ENCODE measurements around the gene VOPP1.

DNA sequence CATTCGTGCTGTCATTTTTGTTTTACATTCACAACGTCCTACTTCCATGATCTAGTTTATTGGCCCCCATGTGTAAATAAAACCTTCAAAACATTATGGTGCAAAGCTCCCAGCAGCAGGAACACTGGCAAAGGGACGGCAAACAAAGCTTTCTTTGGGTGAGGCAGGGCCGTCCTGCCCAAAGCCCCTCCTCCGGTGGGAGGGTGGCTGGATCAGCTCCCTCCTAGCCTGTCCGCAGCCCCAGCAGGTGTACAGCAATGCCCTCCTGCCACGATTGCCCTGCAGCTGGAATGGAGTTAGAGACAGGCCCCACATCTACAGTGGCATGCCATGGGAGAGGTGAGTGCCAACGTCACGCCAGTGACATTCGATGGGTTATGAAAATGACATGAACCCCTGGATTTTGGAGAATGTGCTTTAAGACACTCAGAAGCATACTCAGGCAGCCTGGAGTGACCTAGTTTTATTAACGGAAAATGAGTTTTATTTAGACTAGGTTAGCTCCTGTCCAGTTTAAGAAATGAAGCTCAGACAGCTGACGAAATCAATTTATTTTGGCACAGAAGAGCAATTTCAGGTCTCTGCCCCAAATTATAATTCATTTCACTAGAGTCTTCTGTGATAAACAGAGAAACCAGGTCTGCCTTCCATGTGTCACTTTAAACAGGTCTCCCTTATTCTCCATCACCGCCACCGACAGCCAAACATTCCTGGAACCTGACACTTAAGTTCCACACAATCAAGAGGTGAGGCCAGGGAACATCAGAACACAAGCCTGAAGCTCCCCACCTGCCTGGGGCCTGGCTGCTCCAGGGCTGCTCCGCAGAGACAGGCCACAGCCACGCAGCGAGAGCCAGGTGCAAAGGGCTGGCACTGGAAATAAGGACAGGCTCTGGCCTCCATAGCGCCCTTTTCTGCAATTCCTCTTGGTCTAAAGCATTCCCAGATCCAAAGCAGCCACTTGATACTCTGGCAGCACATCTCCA lies 50.1 kb downstream of the VOPP1 start:
- no peak for TF ChIP-seq MAX (IDR thresholded peaks at IDR 0.05; ENCODE audit: insufficient read depth, insufficient read length)
- no peak for TF ChIP-seq POLR2A (IDR thresholded peaks at IDR 0.05; ENCODE audit: low read depth, low read length)
- TF ChIP-seq CTCF (IDR thresholded peaks at IDR 0.05; ENCODE audit: extremely low read depth in 1 of 2, insufficient read depth in 1 of 2, low read depth in 1 of 2, low read length in 2 of 2): no peak
- no peak for TF ChIP-seq POLR2AphosphoS5 (IDR thresholded peaks at IDR 0.05; ENCODE audit: insufficient read depth, low read depth, low read length)
- no peak for TF ChIP-seq EZH2 (IDR thresholded peaks at IDR 0.05; ENCODE audit: borderline replicate concordance, low read depth, low read length, severe bottlenecking)
- no peak for TF ChIP-seq MYC (IDR thresholded peaks at IDR 0.05; ENCODE audit: low read depth, low read length)
